Liver (tissue), 3 donors: ENCODE data around the gene MRAP2.

ENCODE experiments used
- EGR1 ChIP-seq, 2 donors: IDR thresholded peaks; 2 replicates each; pipeline ENCODE4 v1.6.1; 2016 to 2018; ENCODE audit warnings: antibody characterized with exemption in 2 of 2, low read depth in 2 of 2
- RAD21 ChIP-seq, 2 donors: IDR thresholded peaks; 2 replicates each; pipeline ENCODE4 v1.6.1; 2016; ENCODE audit warnings: antibody characterized with exemption in 2 of 2, mild to moderate bottlenecking in 2 of 2
- SP1 ChIP-seq: IDR thresholded peaks from 2 replicates; pipeline ENCODE4 v1.6.1; 2018; ENCODE audit warnings: antibody characterized with exemption, mild to moderate bottlenecking
- TAF1 ChIP-seq: conservative IDR thresholded peaks from 2 replicates; pipeline ENCODE4 v1.6.1; 2016; ENCODE audit warnings: antibody characterized with exemption, mild to moderate bottlenecking
- YY1 ChIP-seq: IDR thresholded peaks from 2 replicates; pipeline ENCODE4 v1.6.1; 2016; ENCODE audit warnings: antibody characterized with exemption, mild to moderate bottlenecking
- ZBTB33 ChIP-seq: IDR thresholded peaks from 2 replicates; pipeline ENCODE4 v1.6.1; 2016; ENCODE audit warnings: antibody characterized with exemption
- TF ChIP-seq, protein P1 (sequence below): fragments of 150-350 bp; IDR thresholded peaks from 2 replicates; pipeline ENCODE4 v1.5.1; 2017; ENCODE audit warnings: improper control_type of control experiment, low read depth, low read length; ENCODE audit not compliant: missing input control
- TF ChIP-seq, protein P2 (sequence below): IDR thresholded peaks from 2 replicates; pipeline ENCODE4 v1.6.1; 2016; ENCODE audit warnings: antibody characterized with exemption
- donor health status: healthy.
- donor health status: healthy.

DNA sequence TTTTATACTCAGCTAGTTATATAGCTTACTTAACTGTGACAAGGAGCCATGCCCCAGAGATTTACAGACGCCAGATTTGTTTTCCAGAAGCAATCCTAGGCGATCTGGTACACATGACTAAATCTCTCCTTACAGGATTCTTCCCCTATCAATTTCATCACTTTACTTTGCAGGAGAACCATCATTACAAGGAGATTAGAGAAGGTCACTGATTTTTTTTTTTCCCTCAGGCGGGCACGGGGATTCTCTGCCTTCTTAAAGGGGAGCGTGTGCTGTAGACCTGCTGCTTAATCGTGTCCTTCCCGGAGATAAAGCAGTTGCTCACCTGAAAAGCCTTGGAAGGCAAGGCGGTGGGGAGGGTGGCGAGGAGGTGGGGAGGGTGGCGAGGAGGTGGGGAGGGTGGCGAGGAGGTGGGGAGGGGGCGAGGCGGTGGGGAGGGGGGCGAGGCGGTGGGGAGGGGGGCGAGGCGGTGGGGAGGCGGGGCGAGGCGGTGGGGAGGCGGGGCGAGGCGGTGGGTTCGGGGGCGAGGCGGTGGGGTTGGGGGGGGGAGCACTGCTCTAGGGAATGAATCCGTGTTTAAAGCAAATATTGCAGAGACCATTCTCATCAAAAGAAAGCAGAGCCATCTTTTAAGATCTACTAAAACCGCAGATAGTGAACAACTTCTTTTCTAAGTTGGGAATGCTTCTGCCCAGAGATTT lies 14.3 kb upstream of the MRAP2 start:
- no peak for TF ChIP-seq RAD21 (IDR thresholded peaks at IDR 0.05)
- TF ChIP-seq YY1 = no peak
- TF ChIP-seq, protein P1, sequence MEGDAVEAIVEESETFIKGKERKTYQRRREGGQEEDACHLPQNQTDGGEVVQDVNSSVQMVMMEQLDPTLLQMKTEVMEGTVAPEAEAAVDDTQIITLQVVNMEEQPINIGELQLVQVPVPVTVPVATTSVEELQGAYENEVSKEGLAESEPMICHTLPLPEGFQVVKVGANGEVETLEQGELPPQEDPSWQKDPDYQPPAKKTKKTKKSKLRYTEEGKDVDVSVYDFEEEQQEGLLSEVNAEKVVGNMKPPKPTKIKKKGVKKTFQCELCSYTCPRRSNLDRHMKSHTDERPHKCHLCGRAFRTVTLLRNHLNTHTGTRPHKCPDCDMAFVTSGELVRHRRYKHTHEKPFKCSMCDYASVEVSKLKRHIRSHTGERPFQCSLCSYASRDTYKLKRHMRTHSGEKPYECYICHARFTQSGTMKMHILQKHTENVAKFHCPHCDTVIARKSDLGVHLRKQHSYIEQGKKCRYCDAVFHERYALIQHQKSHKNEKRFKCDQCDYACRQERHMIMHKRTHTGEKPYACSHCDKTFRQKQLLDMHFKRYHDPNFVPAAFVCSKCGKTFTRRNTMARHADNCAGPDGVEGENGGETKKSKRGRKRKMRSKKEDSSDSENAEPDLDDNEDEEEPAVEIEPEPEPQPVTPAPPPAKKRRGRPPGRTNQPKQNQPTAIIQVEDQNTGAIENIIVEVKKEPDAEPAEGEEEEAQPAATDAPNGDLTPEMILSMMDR = no peak
- no peak for TF ChIP-seq EGR1 (IDR thresholded peaks at IDR 0.05; ENCODE audit: low read depth in 2 of 2)
- no peak for TF ChIP-seq ZBTB33
- no peak for TF ChIP-seq SP1
- TF ChIP-seq, protein P2, sequence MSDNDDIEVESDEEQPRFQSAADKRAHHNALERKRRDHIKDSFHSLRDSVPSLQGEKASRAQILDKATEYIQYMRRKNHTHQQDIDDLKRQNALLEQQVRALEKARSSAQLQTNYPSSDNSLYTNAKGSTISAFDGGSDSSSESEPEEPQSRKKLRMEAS = no peak
- TF ChIP-seq TAF1 = no peak
